ENCODE measurements around the gene NCBP2L. TPM values are rescaled to one million over a fixed set of nuclear protein-coding genes. Genes with fewer than 3 reads are reported as not detected.
"Not testable (repeated sequence)": the region's sequence is repeated elsewhere in the genome, so short reads cannot be mapped to it uniquely, and the experiment has no call there.

Gene NCBP2L
- total RNA-seq, 1 donor from 2014 or later, result not detected

GRCh38 chrX:107780525-107780924, 3.0 kb downstream of the NCBP2L start:
- DNase-seq (ENCODE audit: low spot score) (no peak), ATAC-seq (no peak)

- no peak for ATAC-seq
- DNase-seq (ENCODE audit: low spot score), result no peak
Observed at GRCh38 chrX:107787827-107788226, 10.3 kb downstream of the NCBP2L start.

- DNase-seq (ENCODE audit: low spot score), result no peak
- ATAC-seq, result no peak
Observed at GRCh38 chrX:107804427-107804826, 26.9 kb downstream of the NCBP2L start.

GRCh38 chrX:107805179-107805578, 27.6 kb downstream of the NCBP2L start:
- ATAC-seq (no peak), DNase-seq (ENCODE audit: low spot score) (no peak)

GRCh38 chrX:107810053-107810452, 32.5 kb downstream of the NCBP2L start:
- not testable (repeated sequence) for DNase-seq (ENCODE audit: low spot score); ATAC-seq

- no peak for DNase-seq (ENCODE audit: low spot score)
Observed at GRCh38 chrX:107818900-107819521, 41.5 kb downstream of the NCBP2L start.

GRCh38 chrX:107823042-107823441, 45.5 kb downstream of the NCBP2L start:
- no peak for DNase-seq (ENCODE audit: low spot score)
- ATAC-seq, result no peak

More at GRCh38 chrX:107818900-107819521, 41.5 kb downstream of the NCBP2L start:
- ATAC-seq, result no peak

GRCh38 chrX:107823456-107823855, 45.9 kb downstream of the NCBP2L start:
- no peak for ATAC-seq
- DNase-seq (ENCODE audit: low spot score), result no peak

GRCh38 chrX:107825698-107826237, 48.2 kb downstream of the NCBP2L start, which contains the start of gene MID2:
Gene MID2 (plus strand): TSS chrX:107825866. CDS start chrX:107826427, 561 bp downstream.
- DNase-seq (ENCODE audit: low spot score) (peak; percentile 60), ATAC-seq (peak; percentile 73)

- DNase-seq (ENCODE audit: low spot score) (peak; percentile 49), ATAC-seq (peak; percentile 81)
Observed at GRCh38 chrX:107826238-107827029, 48.9 kb downstream of the NCBP2L start.

- DNase-seq (ENCODE audit: low spot score) (no peak), ATAC-seq (no peak)
Observed at GRCh38 chrX:107827030-107827831, 49.7 kb downstream of the NCBP2L start.

GRCh38 chrX:107827852-107828251, 50.3 kb downstream of the NCBP2L start:
- no peak for ATAC-seq
- DNase-seq (ENCODE audit: low spot score), result no peak

- no peak for ATAC-seq
- DNase-seq (ENCODE audit: low spot score), result no peak
Observed at GRCh38 chrX:107829878-107830277, 52.3 kb downstream of the NCBP2L start.

- ATAC-seq (no peak), DNase-seq (ENCODE audit: low spot score) (no peak)
Observed at GRCh38 chrX:107831071-107831730, 53.7 kb downstream of the NCBP2L start.

- DNase-seq (ENCODE audit: low spot score) (no peak), ATAC-seq (peak; percentile 17)
Observed at GRCh38 chrX:107834275-107835201, 57.0 kb downstream of the NCBP2L start.

GRCh38 chrX:107836958-107837357, 59.4 kb downstream of the NCBP2L start:
- no peak for DNase-seq (ENCODE audit: low spot score)
- no peak for ATAC-seq

- ATAC-seq (no peak), DNase-seq (ENCODE audit: low spot score) (no peak)
Observed at GRCh38 chrX:107840971-107841370, 63.4 kb downstream of the NCBP2L start.

- DNase-seq (ENCODE audit: low spot score) (no peak), ATAC-seq (no peak)
Observed at GRCh38 chrX:107842715-107843400, 65.3 kb downstream of the NCBP2L start.
